HG03025 (cell line): Measurements from ENCODE around the gene MEF2A.

Source experiments
- ATAC-seq: cut with Tn5 transposase; IDR thresholded peaks from one replicate; pipeline ENCODE4 v1.9.1; 2021; ENCODE audit warnings: mild to moderate bottlenecking, moderate library complexity; ENCODE audit not compliant: unreplicated experiment, low FRiP score

The MEF2A gene

DNA sequence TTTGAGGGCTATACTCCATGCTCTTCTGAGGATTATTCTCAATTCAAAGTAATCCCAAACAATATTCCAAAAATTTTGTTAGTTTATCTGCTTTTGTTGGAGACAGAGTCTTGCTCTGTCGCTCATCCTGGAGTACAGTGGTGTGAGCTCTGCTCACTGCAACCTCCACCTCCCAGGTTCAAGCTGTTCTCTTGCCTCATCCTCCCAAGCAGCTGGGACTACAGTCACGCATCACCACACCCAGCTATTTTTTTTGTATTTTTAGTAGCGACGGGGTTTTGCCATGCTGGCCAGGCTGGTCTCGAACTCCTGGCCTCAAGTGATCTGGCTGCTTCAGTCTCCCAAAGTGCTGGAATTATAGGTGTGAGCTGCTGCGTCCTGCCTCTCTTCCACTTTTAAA, 39.1 kb downstream of the MEF2A start:
- ATAC-seq = no peak

DNA sequence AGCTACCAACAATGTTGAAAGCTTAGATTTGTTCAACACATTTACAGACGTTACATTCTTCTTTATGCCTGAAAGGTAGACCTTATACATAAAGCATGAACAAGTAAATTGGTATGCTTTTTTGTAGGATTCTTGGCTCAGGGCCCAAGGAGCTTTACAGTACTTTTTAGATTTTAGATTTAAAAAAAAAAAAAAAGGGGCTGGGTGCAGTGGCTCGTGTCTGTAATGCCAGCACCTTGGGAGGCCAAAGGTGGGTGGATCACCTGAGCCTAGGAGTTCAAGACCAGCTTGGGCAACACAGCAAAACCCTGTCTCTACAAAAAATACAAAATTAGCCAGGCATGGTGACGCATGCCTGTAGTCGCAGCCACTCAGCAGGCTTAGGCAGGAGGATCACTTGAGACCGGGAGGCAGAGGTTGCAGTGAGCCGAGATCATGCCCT, 39.7 kb downstream of the MEF2A start:
- no peak for ATAC-seq

DNA sequence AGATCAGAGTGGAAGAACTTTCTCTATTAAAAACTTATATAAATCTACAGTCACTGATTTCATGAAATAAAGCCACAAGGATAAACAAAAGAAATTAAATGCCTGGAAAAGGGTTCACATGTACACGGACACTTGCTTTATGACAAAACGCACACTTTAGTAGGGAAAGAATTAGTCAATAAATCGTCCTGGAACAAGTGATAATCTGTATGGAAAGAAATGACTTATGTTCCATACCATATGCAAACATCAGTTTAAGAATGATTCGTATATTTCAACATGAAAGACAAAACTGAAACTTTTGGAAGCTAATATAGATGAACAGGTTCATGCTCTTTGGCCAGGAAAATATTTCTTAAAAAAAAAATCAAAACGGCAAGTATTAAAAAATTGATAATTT, 40.2 kb downstream of the MEF2A start:
- ATAC-seq = no peak

DNA sequence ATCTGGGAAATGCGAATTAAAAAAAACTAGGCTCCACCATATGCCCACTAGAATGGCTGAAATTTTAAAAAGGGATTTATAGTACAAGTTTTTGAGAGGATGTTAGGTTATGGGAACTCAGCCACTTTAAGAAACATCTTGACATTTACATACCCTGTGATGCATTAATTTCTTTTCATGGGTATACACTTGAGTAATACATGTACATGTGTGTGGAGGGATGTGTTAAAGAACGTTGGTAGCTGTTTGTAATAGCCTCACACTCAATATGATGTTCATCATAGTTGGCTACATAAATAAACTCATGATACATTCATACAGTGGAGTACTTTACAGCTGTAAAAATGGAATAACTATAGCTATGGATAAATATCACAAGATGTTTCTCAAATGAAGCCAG, 40.9 kb downstream of the MEF2A start:
- ATAC-seq = no peak

DNA sequence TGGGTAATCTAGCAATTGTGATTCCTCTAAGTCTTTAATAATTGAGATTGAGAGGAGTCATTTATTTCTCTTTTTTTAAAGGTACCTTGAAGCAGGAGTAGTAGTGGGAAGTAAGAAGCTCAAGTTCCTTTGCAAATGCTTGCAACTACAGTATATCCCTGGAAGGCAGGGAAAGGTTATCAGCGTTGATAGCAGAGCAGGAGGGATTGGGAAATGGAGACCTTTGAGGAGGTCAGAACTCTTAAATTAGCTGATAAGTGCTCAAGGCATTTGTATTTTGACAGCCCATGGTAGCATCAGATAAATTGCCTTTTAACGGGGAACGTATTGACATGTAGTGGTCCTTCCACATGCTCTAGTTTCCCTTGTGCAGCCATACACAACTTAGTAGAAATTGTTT, 47.7 kb downstream of the MEF2A start:
- ATAC-seq = no peak

DNA sequence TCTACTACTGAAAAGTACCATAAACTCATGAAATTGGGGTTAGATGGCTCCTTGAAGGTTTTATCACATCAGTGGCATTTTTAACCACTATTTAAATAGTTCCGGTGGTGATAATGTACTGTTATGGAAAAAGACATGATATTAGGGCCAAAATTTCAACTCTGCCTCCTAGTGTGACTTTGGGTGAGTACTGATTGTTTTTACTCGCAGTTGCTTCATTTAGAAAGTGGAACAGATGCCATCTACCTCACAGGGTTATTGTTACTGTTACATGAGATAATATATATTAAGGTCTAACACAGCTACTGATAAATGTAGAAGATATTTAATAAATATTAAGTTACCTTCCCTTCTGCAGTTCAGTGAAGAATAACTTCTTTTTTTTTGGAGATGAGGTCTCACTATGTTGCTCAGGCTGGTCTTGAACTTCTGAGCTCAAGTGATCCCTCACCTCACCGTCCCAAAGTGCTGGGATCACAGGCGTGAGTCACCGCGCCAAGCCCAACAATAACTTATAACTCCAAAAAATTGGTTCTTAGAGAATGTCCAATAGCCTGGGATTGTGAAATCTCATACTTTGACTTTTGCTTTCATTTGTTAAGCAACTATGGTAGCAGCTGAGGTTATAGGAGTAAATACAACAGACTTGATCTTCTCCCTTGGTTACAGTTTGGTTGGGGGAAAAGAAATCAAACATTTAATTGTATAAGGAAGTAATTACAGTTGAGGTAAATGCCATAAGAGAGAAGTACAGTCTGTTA, 48.3 kb downstream of the MEF2A start:
- ATAC-seq = no peak

DNA sequence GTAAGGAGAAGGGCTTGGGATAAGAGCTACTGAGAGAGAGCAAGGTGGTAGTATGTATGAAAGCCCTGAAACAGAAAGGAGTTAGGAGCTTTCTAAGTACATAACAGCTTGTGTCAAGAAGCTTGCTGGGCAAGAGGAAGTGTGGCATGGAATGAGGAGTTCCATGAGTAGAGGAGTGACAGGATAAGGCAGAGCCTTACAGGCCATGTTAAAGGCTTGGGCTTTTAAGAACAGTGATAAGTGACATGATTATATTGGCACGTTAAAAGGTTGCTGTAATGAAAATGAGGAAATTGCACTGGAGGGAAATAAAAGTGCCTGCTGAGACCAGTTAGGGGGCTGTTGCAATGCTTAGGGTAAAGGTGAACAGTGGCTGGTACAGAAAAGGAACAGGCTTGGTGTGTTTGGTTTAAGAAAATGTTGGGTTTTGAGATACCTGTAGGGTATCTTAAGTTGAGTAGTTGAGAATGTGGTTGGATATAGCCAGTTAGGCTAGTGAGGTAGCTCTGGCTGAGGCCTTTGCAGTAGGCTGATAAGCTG, 49.0 kb downstream of the MEF2A start:
- no peak for ATAC-seq

DNA sequence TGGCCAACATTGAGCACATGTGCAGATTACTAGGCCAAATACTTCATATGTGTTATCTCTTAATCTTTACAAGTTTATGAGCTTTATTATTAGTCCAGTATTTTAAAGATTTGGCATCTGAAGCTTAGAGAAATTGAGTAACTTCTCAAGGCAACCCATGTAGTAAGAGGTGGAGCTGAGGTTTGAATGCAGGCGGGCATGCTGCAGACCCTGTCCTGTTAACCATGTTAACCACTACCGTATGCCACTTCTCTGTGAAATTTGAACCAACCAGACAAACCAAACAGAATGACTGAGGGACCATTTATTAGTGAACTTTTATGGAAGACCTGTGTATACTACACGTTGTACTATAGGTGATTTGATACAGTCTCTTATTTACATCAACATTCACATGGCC, 49.7 kb downstream of the MEF2A start:
- no peak for ATAC-seq

DNA sequence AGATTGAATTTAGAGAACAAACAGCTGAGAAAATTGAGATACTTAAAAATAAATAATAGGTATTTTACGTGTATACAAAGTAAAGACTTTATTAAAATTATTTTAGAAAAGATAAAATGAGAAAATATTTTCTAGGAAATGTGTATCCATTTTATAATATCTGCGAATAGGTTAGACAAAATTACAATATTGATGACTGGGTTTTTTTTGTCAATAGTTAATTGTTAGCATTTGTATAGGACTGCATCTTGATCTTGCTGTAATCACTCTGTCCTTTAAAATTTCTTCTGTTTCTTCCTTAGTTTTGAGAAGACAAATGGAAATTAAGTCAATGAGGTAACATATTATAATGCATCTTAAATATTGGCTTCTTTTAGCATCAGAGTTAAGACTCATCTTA, 50.3 kb downstream of the MEF2A start:
- no peak for ATAC-seq

DNA sequence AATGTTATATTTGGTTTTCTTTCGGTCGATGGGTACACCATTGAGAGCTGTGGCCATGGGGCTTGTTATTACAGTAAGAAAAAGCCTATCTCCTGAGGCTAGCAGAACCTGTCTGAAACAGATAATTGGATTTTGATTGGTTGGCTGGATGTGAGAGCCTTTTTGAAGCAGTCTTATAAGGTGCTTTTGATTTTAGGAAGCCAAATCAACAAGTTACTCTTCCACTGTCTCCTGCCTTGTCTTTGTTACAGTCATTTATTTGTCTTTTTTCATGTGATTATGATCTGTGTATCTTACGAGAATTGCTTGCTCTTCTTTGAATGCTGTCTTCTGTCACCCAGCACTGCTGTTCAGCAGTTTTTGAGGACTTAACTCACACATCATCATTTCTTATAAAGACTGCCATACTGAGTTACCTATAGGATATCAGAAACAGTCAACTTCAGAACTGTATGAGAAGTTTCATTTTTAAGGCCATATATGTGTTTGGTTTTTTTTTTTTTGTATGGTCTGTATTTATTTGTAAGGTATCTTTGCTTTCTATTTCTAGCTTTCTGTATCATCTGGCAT, 51.1 kb downstream of the MEF2A start:
- no peak for ATAC-seq

DNA sequence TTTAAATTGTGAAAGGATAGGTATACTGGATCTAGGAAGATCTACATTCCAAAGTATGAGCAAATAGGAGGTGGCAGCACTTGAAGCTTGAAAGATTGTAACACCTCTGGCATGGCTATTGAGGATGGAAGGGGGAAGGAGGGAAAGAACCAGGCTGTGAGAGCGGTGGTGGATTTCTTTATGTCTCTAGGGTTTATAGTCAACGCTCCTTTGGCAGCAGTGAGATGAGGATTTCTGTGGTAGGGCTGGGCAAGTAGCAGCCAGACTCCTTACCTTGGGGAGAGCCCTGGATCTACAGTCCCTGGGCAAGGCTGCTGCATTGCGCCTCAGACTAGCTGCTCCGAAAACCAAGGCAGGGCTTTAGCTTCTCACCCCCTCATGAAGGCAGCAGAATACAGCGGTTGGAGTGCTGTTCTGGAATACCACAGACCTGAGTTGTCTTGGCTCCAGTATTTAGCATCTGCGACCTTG, 53.2 kb downstream of the MEF2A start:
- no peak for ATAC-seq

DNA sequence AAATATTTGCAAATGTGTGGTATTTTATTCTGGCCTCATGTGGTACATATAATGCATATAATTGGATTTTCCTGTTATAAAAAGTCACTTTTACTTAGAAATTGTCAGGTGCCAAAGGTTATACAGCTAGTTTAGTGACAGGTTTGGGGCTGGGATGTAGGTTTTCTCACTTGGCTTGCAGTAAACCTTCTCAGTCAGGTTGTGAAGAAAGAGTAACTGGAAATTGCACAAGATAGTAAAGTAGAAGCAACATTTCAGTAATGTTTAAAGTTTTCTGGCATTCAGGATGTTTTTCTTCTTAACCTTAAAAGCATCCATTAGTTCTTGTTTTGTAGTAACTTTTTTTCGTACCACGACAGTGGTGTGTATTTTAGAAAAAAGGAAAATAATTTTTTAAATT, 53.9 kb downstream of the MEF2A start:
- no peak for ATAC-seq

DNA sequence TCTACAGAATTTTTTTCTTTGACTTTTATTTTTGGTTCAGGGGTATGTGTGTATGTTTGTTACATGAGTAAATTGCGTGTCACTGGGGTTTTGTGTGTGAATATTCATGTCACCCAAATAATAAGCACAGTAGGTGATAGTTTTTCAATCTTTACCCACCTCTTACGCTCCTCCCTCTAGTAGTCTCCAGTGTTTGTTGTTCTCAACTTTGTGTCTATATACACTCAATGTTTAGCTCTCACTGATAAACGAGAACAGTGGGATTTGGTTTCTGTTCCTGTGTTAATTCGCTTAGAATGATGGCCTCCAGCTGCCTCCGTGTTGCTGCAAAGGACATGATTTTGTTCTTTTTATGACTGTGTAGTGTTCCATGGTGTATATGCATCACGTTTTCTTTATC, 54.4 kb downstream of the MEF2A start:
- no peak for ATAC-seq

DNA sequence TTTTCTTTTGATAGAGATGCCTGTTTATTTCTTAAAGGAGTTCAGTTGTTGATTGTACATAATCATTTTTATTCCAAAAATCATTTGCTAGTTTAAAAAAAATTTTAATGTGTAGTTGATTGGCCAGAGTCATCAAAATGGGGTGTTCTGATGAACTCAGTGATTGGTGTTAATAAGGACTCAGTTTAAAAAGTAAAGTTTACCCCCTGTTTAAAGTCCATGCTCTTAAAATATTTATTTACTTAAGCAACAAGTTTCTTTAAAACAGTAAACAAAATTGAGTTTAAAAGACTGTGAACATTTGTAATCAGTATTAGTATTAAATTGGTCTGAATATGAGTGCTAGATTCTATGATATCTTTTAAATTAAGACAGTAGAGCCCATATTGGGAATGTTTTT, 56.0 kb downstream of the MEF2A start:
- no peak for ATAC-seq

DNA sequence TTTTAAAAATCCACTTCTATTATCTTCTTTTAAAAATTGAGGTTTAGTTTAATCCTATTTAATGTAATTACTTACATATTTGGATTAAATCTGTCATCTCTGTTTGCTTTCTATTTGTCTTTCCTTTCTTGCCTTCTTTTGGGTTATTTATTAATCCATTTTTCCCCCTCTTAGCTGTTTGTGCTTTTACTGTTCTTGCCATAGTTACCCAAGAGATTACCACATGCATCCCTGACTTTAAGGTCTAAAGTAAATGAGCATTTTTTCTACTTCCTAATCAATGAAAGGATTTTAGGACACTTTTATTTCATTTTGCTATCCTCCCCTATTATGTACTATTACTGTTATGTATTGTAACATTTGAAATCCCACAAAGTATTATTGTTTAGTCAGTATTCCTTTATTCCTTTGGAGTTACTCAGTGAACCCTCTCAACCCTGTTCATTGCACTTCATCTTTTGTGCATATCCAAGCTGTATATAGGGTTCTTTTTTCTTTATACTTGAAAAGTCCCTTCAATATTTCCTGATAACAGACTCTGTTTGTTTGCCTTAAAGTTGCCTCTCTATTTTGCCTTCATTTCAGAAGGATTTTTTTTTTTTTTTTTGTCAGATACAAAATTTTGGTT, 62.7 kb downstream of the MEF2A start:
- no peak for ATAC-seq

DNA sequence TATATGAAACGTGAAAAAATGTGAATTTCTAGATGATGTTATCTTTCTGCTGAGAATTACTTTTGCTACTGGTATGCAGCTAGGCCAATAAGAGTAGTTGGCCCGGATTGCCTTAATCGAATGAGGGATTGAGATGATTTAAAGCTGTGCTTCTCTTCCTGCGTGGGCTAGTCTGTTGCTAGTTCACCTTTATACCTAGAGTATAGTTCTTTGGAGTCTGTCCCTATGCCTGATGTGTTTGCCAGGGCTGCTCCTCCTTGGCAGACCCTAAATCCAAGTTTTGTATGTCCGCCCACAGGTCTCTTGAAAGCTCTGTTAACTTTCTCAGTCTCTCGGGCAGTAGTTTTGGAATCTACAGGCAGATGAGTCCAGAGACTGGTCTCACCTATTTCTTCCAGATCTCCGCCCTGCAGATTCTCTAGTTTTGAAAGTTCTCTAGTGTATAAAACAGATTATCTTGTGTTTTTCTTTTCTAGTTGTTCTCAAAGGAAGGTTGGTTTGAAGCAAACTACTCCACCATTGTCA, 64.9 kb downstream of the MEF2A start:
- ATAC-seq = no peak

DNA sequence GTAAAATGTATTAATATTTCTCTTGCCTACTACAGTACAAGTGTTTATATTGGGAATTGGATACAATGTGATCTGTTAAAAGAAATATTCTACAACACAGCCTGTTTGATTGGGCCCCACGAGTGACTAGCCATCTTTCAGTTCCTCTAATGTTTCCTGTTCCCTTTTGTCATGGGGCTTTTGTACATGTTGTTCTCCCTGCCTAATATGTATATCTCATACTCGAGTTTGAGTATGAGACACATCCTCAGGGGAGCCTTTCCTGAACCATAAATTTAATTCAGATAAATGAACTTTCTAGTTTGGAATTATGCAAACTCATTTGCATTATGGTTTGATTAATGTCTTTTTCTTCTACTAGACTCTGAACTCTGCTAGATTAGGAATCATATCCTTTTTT, 65.5 kb downstream of the MEF2A start:
- ATAC-seq = peak; percentile 93

DNA sequence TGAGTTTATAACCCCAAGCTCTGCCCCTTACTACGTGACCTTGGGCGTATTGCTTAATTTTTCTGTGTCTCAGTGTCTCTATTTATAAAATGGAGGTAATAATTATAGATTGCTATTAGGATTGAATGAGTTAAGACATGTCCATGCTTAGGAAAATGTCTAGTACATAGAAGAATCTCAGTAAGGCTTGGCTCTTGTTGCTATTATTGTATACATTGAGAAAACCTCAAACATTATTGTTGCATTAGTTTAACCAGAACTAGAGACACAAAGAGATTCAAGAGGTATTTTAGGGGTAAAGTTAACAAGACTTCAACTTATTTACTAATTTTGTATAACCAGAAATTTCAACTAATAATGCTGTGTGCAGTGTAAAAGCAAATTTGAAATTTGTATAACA, 66.7 kb downstream of the MEF2A start:
- no peak for ATAC-seq

DNA sequence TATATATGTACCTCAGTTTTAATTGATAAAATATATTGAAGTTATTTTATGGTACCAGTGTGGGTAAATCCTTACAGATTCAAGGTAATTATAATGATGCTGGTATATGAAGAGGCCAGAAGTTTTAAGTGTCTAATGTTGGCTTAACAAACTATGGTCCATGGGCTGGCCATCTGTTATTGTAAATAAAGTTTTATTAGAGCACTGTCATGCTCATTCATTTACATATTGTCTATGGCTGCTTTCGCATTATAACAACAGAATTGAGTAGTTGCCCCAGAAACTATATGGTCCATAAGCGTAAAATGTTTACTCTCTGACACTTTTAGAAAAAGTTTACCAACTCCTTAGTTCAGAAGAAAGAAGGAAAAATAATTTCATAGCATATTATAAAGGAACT, 67.9 kb downstream of the MEF2A start:
- no peak for ATAC-seq

DNA sequence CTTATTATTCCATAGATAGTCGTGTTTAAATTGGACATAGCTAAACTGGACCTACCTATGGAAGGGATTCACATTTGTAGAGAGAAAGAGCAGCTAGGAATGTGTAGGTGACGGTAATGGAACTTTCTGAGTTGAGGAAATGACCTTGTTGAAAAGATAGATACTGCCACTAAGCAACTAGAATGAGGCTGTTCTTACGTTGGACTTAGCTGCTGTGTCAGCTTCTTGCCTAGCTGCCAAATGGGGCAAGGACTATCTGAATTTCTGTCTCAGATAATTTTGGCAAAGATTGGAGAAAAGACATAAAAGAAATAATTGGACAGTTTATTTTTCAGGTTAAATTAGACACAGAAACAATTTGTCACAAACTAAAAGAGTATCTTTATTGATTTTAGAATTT, 68.8 kb downstream of the MEF2A start:
- ATAC-seq = no peak

DNA sequence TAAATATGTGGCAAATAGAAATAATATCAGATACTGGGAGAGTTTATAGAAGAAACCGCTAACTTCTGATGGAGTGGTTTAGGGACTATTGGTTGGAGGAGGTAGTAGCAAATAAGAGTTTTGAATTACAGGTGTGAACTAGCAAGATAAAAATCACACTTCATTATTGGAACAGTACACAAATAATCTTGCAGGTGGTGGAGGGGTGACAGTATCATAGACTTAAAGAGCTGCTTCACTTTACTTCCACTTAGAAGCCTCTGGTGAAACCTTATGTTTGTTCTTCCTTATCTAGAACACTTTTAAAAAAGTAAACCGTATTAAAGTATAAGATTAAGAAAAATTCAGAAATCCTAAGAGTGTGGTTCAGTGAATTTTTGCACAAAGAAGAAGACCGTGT, 69.4 kb downstream of the MEF2A start:
- ATAC-seq = no peak
